ENCODE measurements around the gene FER. TPM values are rescaled to one million over a fixed set of nuclear protein-coding genes. Genes with fewer than 3 reads are reported as not detected.

FER gene
- total RNA-seq, 1 experiment from 2014 or later: 18.0 TPM

GRCh38 chr5:109080481-109080880 lies 332.8 kb downstream of the FER start:
- no peak overlapping the region for H3K4me2 ChIP-seq (ENCODE audit: insufficient read depth, insufficient read length, low read length)
- no peak overlapping the region for H4K5ac ChIP-seq (ENCODE audit: insufficient read length, low read depth, low read length)
- H3K4me1 ChIP-seq (ENCODE audit: insufficient read depth, low read length): no peaks in the 10 kb centered on the region
- Mint-ChIP-seq H3K4me1 (no peaks in the 10 kb centered on the region), H3K27me3 (ENCODE audit: low read depth) (no peaks in the 10 kb centered on the region), H3K4me3 (no peak overlapping the region), H3K9me3 (no peaks in the 10 kb centered on the region), H3K27ac (no peak overlapping the region), H3K36me3 (ENCODE audit: insufficient read depth in 1 of 3, low read depth in 3 of 3) (no peaks in the 10 kb centered on the region)
- DNase-seq: no peak
- no peak overlapping the region for H2BK20ac ChIP-seq (ENCODE audit: low read depth, low read length, poor library complexity, severe bottlenecking)
- H4K8ac ChIP-seq (replicated peaks; ENCODE audit: insufficient read length, low read depth, low read length): no peak overlapping the region
- no peak overlapping the region for H3K9ac ChIP-seq (ENCODE audit: extremely low read depth, insufficient read length, low read length)
- no peak overlapping the region for H2BK120ac ChIP-seq (ENCODE audit: low read depth, low read length, poor library complexity, severe bottlenecking)
- no peaks in the 10 kb centered on the region for H3K27me3 ChIP-seq (ENCODE audit: insufficient read depth, low read length)
- H2AK5ac ChIP-seq (ENCODE audit: insufficient read length, low read length): no peak overlapping the region
- H3T11ph ChIP-seq (ENCODE audit: low read length): no peak overlapping the region
- H3K79me1 ChIP-seq (ENCODE audit: insufficient read depth, low read depth, low read length, poor library complexity, severe bottlenecking): no peaks in the 10 kb centered on the region
- H3K79me2 ChIP-seq (ENCODE audit: insufficient read depth, low read length): no peaks in the 10 kb centered on the region
- H3K9me3 ChIP-seq (ENCODE audit: control insufficient read depth, low read depth, low read length): no peaks in the 10 kb centered on the region
- H3K4ac ChIP-seq (ENCODE audit: low read depth, low read length): no peak overlapping the region
- no peak overlapping the region for H2AFZ ChIP-seq (ENCODE audit: low read length)
- no peak overlapping the region for H3K23ac ChIP-seq (ENCODE audit: insufficient read length, low read depth, low read length)
- no peak overlapping the region for H3K56ac ChIP-seq (ENCODE audit: insufficient read length, low read depth, low read length)
- H3K23me2 ChIP-seq (ENCODE audit: insufficient read length, low read depth, low read length, poor library complexity, severe bottlenecking): no peaks in the 10 kb centered on the region
- WGBS (ENCODE audit: extremely low coverage, insufficient read length, low lambda C conversion rate): no CpG with 5 or more reads among the region's 3 CpGs
- no peak for TF ChIP-seq CTCF (conservative IDR thresholded peaks at IDR 0.05)
- H2BK15ac ChIP-seq (ENCODE audit: low read depth, low read length): no peak overlapping the region
- no peak overlapping the region for H2BK12ac ChIP-seq (ENCODE audit: insufficient read length, low read depth, low read length)
- no peak overlapping the region for H3K27ac ChIP-seq (ENCODE audit: insufficient read length, low read depth, low read length)
- H3K18ac ChIP-seq (ENCODE audit: insufficient read length, low read depth, low read length): no peak overlapping the region
- H4K20me1 ChIP-seq (ENCODE audit: control insufficient read depth, insufficient read depth, insufficient read length): no peaks in the 10 kb centered on the region
- H4K91ac ChIP-seq (ENCODE audit: insufficient read length, low read depth, low read length): no peak overlapping the region
- H2BK5ac ChIP-seq (ENCODE audit: insufficient read length, low read length): no peak overlapping the region
- no peak overlapping the region for H3K14ac ChIP-seq (ENCODE audit: insufficient read depth, low read length)
